ENCODE results near the gene EREG. TPM values are rescaled to one million over a fixed set of nuclear protein-coding genes. Genes with fewer than 3 reads are reported as not detected.

The EREG gene
- total and polyA plus RNA-seq, 2 donors: 0.05 to 0.48 TPM

- H3K9me3 ChIP-seq (ENCODE audit: control insufficient read depth in 2 of 2, insufficient read depth in 1 of 2, low read length in 1 of 2): peaks cover 0 to 6% of the 10 kb centered on the region in 2 donors
- H3K4me3 ChIP-seq (ENCODE audit: low read length in 2 of 2): no peak overlapping the region
- H3K4me1 ChIP-seq (ENCODE audit: control insufficient read depth in 2 of 2, insufficient read depth in 2 of 2, low read length in 2 of 2): no peaks in the 10 kb centered on the region
- WGBS: 87% methylated on average over 5 of the region's 5 CpGs
- H3K27me3 ChIP-seq (ENCODE audit: control insufficient read depth in 2 of 2, insufficient read depth in 1 of 2, low read length in 1 of 2): no peaks in the 10 kb centered on the region
- DNase-seq (ENCODE audit: low read depth in 6 of 9, low spot score in 9 of 9): no peak
- no peak overlapping the region for H3K27ac ChIP-seq (ENCODE audit: low read depth in 1 of 2, low read length in 1 of 2)
- H3K36me3 ChIP-seq (ENCODE audit: control insufficient read depth in 2 of 2, insufficient read depth in 2 of 2, low read length in 1 of 2): no peaks in the 10 kb centered on the region
Measured at GRCh38 chr4:74402692-74403456, 37.9 kb downstream of the EREG start.

GRCh38 chr4:74407891-74408290, 42.9 kb downstream of the EREG start:
- Histone ChIP-seq H3K27ac (ENCODE audit: low read depth in 1 of 2, low read length in 1 of 2) (no peak overlapping the region), H3K27me3 (ENCODE audit: control insufficient read depth in 2 of 2, insufficient read depth in 1 of 2, low read length in 1 of 2) (no peaks in the 10 kb centered on the region), H3K9me3 (ENCODE audit: control insufficient read depth in 2 of 2, insufficient read depth in 1 of 2, low read length in 1 of 2) (no peaks in the 10 kb centered on the region), H3K36me3 (ENCODE audit: control insufficient read depth in 2 of 2, insufficient read depth in 2 of 2, low read length in 1 of 2) (no peaks in the 10 kb centered on the region), H3K4me3 (ENCODE audit: low read length in 2 of 2) (no peak overlapping the region), H3K4me1 (ENCODE audit: control insufficient read depth in 2 of 2, insufficient read depth in 2 of 2, low read length in 2 of 2) (no peaks in the 10 kb centered on the region)
- no peak for DNase-seq (ENCODE audit: low read depth in 6 of 9, low spot score in 9 of 9)

- Histone ChIP-seq H3K4me3 (ENCODE audit: low read length in 2 of 2) (no peak overlapping the region), H3K36me3 (ENCODE audit: control insufficient read depth in 2 of 2, insufficient read depth in 2 of 2, low read length in 1 of 2) (no peaks in the 10 kb centered on the region), H3K4me1 (ENCODE audit: control insufficient read depth in 2 of 2, insufficient read depth in 2 of 2, low read length in 2 of 2) (no peaks in the 10 kb centered on the region), H3K27ac (ENCODE audit: low read depth in 1 of 2, low read length in 1 of 2) (no peak overlapping the region), H3K9me3 (ENCODE audit: control insufficient read depth in 2 of 2, insufficient read depth in 1 of 2, low read length in 1 of 2) (no peaks in the 10 kb centered on the region), H3K27me3 (ENCODE audit: control insufficient read depth in 2 of 2, insufficient read depth in 1 of 2, low read length in 1 of 2) (no peaks in the 10 kb centered on the region)
- no peak for DNase-seq (ENCODE audit: low read depth in 6 of 9, low spot score in 9 of 9)
- 96% methylated on average over 3 of the region's 3 CpGs for WGBS
Measured at GRCh38 chr4:74408639-74409038, 43.7 kb downstream of the EREG start.

GRCh38 chr4:74410272-74410671, 45.3 kb downstream of the EREG start:
- Histone ChIP-seq H3K4me3 (ENCODE audit: low read length in 2 of 2) (no peak overlapping the region), H3K4me1 (ENCODE audit: control insufficient read depth in 2 of 2, insufficient read depth in 2 of 2, low read length in 2 of 2) (no peaks in the 10 kb centered on the region), H3K9me3 (ENCODE audit: control insufficient read depth in 2 of 2, insufficient read depth in 1 of 2, low read length in 1 of 2) (no peaks in the 10 kb centered on the region), H3K27ac (ENCODE audit: low read depth in 1 of 2, low read length in 1 of 2) (no peak overlapping the region), H3K27me3 (ENCODE audit: control insufficient read depth in 2 of 2, insufficient read depth in 1 of 2, low read length in 1 of 2) (no peaks in the 10 kb centered on the region), H3K36me3 (ENCODE audit: control insufficient read depth in 2 of 2, insufficient read depth in 2 of 2, low read length in 1 of 2) (no peaks in the 10 kb centered on the region)
- 85% methylated on average over 2 of the region's 2 CpGs for WGBS
- DNase-seq (ENCODE audit: low read depth in 6 of 9, low spot score in 9 of 9): no peak

- Histone ChIP-seq H3K4me1 (ENCODE audit: control insufficient read depth in 2 of 2, insufficient read depth in 2 of 2, low read length in 2 of 2) (no peaks in the 10 kb centered on the region), H3K27me3 (ENCODE audit: control insufficient read depth in 2 of 2, insufficient read depth in 1 of 2, low read length in 1 of 2) (no peaks in the 10 kb centered on the region), H3K36me3 (ENCODE audit: control insufficient read depth in 2 of 2, insufficient read depth in 2 of 2, low read length in 1 of 2) (no peaks in the 10 kb centered on the region), H3K4me3 (ENCODE audit: low read length in 2 of 2) (no peak overlapping the region), H3K27ac (ENCODE audit: low read depth in 1 of 2, low read length in 1 of 2) (no peak overlapping the region), H3K9me3 (ENCODE audit: control insufficient read depth in 2 of 2, insufficient read depth in 1 of 2, low read length in 1 of 2) (no peaks in the 10 kb centered on the region)
- DNase-seq (ENCODE audit: low read depth in 6 of 9, low spot score in 9 of 9): no peak
Measured at GRCh38 chr4:74412225-74412624, 47.3 kb downstream of the EREG start.

GRCh38 chr4:74413265-74413664, 48.3 kb downstream of the EREG start:
- DNase-seq (ENCODE audit: low read depth in 6 of 9, low spot score in 9 of 9): no peak
- no peak overlapping the region for H3K27ac ChIP-seq (ENCODE audit: low read depth in 1 of 2, low read length in 1 of 2)

GRCh38 chr4:74414149-74414809, 49.3 kb downstream of the EREG start:
- no peak overlapping the region for H3K27ac ChIP-seq (ENCODE audit: low read depth in 1 of 2, low read length in 1 of 2)
- H3K4me3 ChIP-seq (ENCODE audit: low read length in 2 of 2): no peak overlapping the region
- no peaks in the 10 kb centered on the region for H3K36me3 ChIP-seq (ENCODE audit: control insufficient read depth in 2 of 2, insufficient read depth in 2 of 2, low read length in 1 of 2)
- no peaks in the 10 kb centered on the region for H3K4me1 ChIP-seq (ENCODE audit: control insufficient read depth in 2 of 2, insufficient read depth in 2 of 2, low read length in 2 of 2)
- 85% methylated on average over 5 of the region's 5 CpGs for WGBS
- no peaks in the 10 kb centered on the region for H3K9me3 ChIP-seq (ENCODE audit: control insufficient read depth in 2 of 2, insufficient read depth in 1 of 2, low read length in 1 of 2)
- no peaks in the 10 kb centered on the region for H3K27me3 ChIP-seq (ENCODE audit: control insufficient read depth in 2 of 2, insufficient read depth in 1 of 2, low read length in 1 of 2)
- DNase-seq (ENCODE audit: low read depth in 6 of 9, low spot score in 9 of 9): no peak

More at GRCh38 chr4:74413265-74413664, 48.3 kb downstream of the EREG start:
- Histone ChIP-seq H3K36me3 (ENCODE audit: control insufficient read depth in 2 of 2, insufficient read depth in 2 of 2, low read length in 1 of 2) (no peaks in the 10 kb centered on the region), H3K4me1 (ENCODE audit: control insufficient read depth in 2 of 2, insufficient read depth in 2 of 2, low read length in 2 of 2) (no peaks in the 10 kb centered on the region), H3K27me3 (ENCODE audit: control insufficient read depth in 2 of 2, insufficient read depth in 1 of 2, low read length in 1 of 2) (no peaks in the 10 kb centered on the region), H3K9me3 (ENCODE audit: control insufficient read depth in 2 of 2, insufficient read depth in 1 of 2, low read length in 1 of 2) (no peaks in the 10 kb centered on the region), H3K4me3 (ENCODE audit: low read length in 2 of 2) (no peak overlapping the region)

- no peak overlapping the region for H3K27ac ChIP-seq (ENCODE audit: low read depth in 1 of 2, low read length in 1 of 2)
- no peak for DNase-seq (ENCODE audit: low read depth in 6 of 9, low spot score in 9 of 9)
- no peak overlapping the region for H3K4me3 ChIP-seq (ENCODE audit: low read length in 2 of 2)
- no peaks in the 10 kb centered on the region for H3K27me3 ChIP-seq (ENCODE audit: control insufficient read depth in 2 of 2, insufficient read depth in 1 of 2, low read length in 1 of 2)
- H3K9me3 ChIP-seq (ENCODE audit: control insufficient read depth in 2 of 2, insufficient read depth in 1 of 2, low read length in 1 of 2): no peaks in the 10 kb centered on the region
- 95% methylated on average over 3 of the region's 3 CpGs for WGBS
- H3K4me1 ChIP-seq (ENCODE audit: control insufficient read depth in 2 of 2, insufficient read depth in 2 of 2, low read length in 2 of 2): no peaks in the 10 kb centered on the region
- no peaks in the 10 kb centered on the region for H3K36me3 ChIP-seq (ENCODE audit: control insufficient read depth in 2 of 2, insufficient read depth in 2 of 2, low read length in 1 of 2)
Measured at GRCh38 chr4:74415602-74416300, 50.8 kb downstream of the EREG start.

- no peak overlapping the region for H3K27ac ChIP-seq (ENCODE audit: low read depth in 1 of 2, low read length in 1 of 2)
- no peaks in the 10 kb centered on the region for H3K27me3 ChIP-seq (ENCODE audit: control insufficient read depth in 2 of 2, insufficient read depth in 1 of 2, low read length in 1 of 2)
- no peaks in the 10 kb centered on the region for H3K4me1 ChIP-seq (ENCODE audit: control insufficient read depth in 2 of 2, insufficient read depth in 2 of 2, low read length in 2 of 2)
- H3K36me3 ChIP-seq (ENCODE audit: control insufficient read depth in 2 of 2, insufficient read depth in 2 of 2, low read length in 1 of 2): no peaks in the 10 kb centered on the region
- no peak overlapping the region for H3K4me3 ChIP-seq (ENCODE audit: low read length in 2 of 2)
- no peaks in the 10 kb centered on the region for H3K9me3 ChIP-seq (ENCODE audit: control insufficient read depth in 2 of 2, insufficient read depth in 1 of 2, low read length in 1 of 2)
- 90% methylated on average over 6 of the region's 6 CpGs for WGBS
- DNase-seq (ENCODE audit: low read depth in 6 of 9, low spot score in 9 of 9): no peak
Measured at GRCh38 chr4:74418063-74418670, 53.2 kb downstream of the EREG start.

Data from thymus (tissue), 11 donors.